Adipocyte (in vitro differentiated cells): ENCODE data around the gene UBE2V1.
"Not testable (repeated sequence)": the region's sequence is repeated elsewhere in the genome, so short reads cannot be mapped to it uniquely, and the experiment has no call there.

Experiments
- DNase-seq: peaks from one replicate; pipeline ENCODE4 v3.0.0-alpha.2; 2015; ENCODE audit warnings: low read depth
- H3K27me3 ChIP-seq: replicated peaks from 2 replicates; pipeline ENCODE4 v1.7.0; 2013; ENCODE audit warnings: mild to moderate bottlenecking, low read length, moderate library complexity; ENCODE audit not compliant: control insufficient read depth, insufficient read depth
- H3K36me3 ChIP-seq: 2 replicates; pipeline ENCODE4 v1.7.0; 2013; ENCODE audit warnings: low read length, mild to moderate bottlenecking, moderate library complexity; ENCODE audit not compliant: control insufficient read depth, insufficient read depth, severe bottlenecking
- H3K4me1 ChIP-seq: 2 replicates; pipeline ENCODE4 v1.7.0; 2013; ENCODE audit warnings: mild to moderate bottlenecking, low read length, moderate library complexity; ENCODE audit not compliant: control insufficient read depth, insufficient read depth
- H3K4me3 ChIP-seq: 2 replicates; pipeline ENCODE4 v1.7.0; 2013; ENCODE audit warnings: mild to moderate bottlenecking, low read length, moderate library complexity
- H3K9ac ChIP-seq: 2 replicates; pipeline ENCODE4 v1.7.0; 2013; ENCODE audit warnings: mild to moderate bottlenecking, low read length, moderate library complexity
- H3K9me3 ChIP-seq: 2 replicates; pipeline ENCODE4 v1.7.0; 2013; ENCODE audit warnings: mild to moderate bottlenecking, low read length, moderate library complexity; ENCODE audit not compliant: control insufficient read depth

Gene UBE2V1

DNA sequence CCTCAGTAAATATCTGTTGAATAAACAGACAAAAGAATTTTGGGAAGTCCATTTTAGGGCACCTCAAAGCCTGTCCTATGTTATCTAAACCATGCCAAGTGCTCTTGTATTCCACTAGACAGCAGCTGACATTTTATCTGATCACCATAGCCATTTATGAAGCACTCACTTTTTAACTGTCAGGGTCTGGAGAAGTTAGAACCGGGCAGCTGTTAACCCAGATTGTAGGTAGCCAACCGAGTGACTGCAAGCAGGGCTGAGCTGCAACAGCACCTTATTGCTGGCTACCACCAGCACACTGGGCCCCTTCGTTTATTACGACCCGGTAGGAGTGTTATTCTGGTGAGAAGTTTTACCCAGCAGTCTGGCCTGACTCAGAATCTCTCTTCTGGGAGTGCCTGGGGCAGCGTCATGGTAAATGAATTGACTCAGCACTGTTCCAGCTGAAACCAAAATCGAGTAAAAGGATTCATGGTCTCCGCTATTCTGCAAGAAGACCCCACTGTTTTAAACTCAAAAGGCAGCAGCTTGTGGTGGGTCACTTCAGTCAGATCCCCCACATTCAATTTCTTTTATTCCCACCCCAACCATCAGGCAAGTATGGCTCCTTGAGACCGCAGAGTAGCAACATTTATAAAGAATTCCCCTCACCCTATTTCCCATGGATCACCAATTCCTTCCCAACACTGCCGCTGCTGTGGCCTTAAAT, 1.7 kb downstream of the UBE2V1 start:
- Histone ChIP-seq H3K9ac (peak overlapping the region; percentile 95), H3K9me3 (no peaks in the 10 kb centered on the region), H3K36me3 (peaks cover 6% of the 10 kb centered on the region), H3K4me3 (peak overlapping the region; percentile 96), H3K27me3 (no peaks in the 10 kb centered on the region), H3K4me1 (peaks cover 62% of the 10 kb centered on the region)
- DNase-seq: peak; percentile 85

DNA sequence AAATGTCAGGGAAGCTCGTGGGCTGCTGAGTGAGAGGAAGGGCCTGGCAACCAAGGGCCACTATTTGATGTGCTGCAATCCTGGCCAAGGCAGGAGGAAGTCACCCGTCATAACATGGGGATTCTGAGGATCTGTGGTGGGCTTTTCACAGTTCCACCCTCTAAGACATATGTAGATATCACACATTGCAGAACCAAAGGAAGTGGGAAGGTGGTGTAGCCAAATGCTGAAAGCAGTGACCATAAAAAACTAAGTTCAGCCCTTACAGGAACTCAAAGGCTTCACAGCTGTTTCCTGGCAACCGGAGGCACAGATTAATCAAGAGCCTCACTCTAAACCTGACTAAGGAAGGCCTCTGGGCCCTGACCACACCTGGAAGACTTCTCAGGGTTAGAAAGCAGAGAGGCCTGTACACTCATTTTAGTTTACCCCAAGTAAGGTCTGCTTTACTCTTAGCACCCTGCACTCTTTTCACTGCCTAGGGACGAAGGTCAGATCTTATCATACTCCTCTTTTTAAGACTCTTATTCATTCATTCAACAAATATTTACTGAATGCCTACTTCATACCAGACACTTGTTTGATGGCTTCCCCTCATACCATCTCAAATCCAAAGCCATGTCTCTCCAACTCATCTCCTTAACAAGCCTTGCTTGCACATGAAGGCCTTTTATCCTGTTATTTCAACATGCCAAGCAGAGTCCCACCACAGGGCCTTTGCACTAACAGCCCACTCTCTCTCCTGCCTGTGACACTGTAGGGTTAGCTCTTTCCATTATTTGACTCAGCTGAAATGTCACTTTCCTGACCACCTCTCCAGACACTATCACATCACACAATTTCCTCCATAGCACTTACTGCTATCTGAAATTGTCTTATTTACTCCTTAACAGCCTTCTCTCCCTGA, 2.6 kb downstream of the UBE2V1 start:
- H3K9ac ChIP-seq: peak overlapping the region; percentile 95
- DNase-seq: peak; percentile 39
- no peaks in the 10 kb centered on the region for H3K9me3 ChIP-seq
- H3K4me1 ChIP-seq: peaks cover 58% of the 10 kb centered on the region
- H3K27me3 ChIP-seq: no peaks in the 10 kb centered on the region
- H3K4me3 ChIP-seq: peak overlapping the region; percentile 96
- H3K36me3 ChIP-seq: peaks cover 6% of the 10 kb centered on the region

DNA sequence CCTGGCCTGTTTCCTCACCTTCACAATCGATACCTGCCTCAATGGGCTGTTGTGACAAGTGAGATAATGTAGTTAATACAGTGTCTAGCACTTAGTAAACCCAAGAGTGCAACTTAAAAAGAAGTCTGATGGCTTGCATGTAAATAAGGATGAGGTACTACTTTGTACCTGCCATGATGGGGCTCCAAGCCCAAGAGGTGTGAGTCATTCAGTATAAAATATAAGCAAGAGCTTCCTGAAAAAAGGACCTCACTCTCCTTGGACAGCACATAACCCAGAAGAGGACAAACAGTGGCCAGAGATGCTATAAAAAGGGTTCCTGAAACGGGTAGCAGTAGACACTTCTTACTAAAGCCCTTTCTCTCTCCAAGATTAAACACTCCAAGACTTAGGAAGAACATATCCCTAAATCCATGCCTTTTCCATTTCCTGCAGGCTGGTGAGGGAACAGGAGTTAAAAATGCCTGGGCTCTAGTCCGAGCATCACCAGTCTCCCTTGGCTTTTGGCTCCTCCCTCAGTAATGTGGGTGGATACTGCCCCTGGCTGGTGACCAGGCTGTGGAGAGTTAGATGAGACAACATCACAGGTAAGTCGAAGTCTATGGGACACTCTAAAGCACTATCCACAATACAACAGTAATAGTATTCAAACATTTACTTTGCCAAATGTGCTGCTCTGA, 4.3 kb downstream of the UBE2V1 start:
- Histone ChIP-seq H3K9me3 (no peaks in the 10 kb centered on the region), H3K4me3 (no peak overlapping the region), H3K9ac (no peak overlapping the region), H3K36me3 (peaks cover 6% of the 10 kb centered on the region), H3K27me3 (no peaks in the 10 kb centered on the region), H3K4me1 (peaks cover 49% of the 10 kb centered on the region)
- DNase-seq: no peak

DNA sequence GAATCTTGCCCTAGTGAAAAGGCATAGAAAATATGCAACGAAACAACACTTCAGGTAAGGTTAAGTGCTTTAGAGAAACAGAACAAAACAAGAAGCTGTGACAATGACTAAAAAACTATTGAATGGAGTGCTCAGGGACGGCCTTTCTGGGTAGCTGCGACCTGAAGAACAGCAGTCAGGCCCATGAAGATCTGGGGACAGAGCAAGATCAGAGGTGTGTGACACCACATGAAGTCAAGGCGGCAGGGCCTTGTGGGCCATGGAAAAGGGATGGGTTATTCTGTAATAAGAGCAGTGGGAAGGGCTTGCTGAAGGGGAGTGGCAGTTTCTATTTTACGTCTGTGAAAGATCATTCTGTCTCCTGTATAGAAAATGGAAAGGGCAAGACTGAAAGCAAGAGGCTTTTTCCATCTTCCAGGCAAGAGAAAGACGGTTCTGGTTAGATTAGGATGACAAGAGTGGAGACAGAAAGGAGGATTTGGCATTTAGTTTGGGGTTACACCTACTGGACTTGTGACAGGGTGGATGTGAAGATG, 5.1 kb downstream of the UBE2V1 start:
- Histone ChIP-seq H3K4me3 (no peak overlapping the region), H3K9ac (no peak overlapping the region), H3K4me1 (peaks cover 52% of the 10 kb centered on the region), H3K27me3 (no peaks in the 10 kb centered on the region), H3K36me3 (peaks cover 6% of the 10 kb centered on the region), H3K9me3 (no peaks in the 10 kb centered on the region)
- DNase-seq: no peak

DNA sequence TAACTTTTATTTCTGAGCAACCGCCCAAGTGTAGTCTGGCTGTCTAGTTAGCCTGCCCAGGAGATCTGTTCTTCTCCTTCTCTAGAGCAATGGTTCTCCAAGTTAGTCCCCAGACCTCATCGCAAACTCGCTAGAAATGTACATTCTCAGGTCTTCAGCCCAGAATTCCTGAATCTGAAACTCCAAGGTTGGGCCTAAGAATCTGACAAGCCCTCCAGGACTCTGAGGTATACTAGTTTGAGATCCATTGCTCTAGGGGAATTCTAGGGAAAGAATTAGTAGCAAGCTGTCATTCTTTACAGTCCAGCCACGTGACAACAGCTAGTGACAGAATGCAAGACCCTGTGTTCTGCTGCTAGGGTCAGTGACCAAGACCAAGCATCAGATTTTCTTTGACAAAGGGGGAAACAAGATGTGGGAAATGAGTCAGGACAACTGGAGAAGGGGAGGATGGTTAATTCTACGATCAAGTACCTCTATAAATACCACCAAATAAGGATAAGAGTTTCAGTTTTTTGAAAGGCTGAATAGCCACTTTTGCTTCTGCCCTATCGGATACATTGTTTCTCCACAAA, 5.8 kb downstream of the UBE2V1 start:
- DNase-seq: no peak
- Histone ChIP-seq H3K4me3 (no peak overlapping the region), H3K4me1 (peaks cover 52% of the 10 kb centered on the region), H3K27me3 (no peaks in the 10 kb centered on the region), H3K9me3 (no peaks in the 10 kb centered on the region), H3K9ac (no peak overlapping the region), H3K36me3 (peaks cover 6% of the 10 kb centered on the region)

DNA sequence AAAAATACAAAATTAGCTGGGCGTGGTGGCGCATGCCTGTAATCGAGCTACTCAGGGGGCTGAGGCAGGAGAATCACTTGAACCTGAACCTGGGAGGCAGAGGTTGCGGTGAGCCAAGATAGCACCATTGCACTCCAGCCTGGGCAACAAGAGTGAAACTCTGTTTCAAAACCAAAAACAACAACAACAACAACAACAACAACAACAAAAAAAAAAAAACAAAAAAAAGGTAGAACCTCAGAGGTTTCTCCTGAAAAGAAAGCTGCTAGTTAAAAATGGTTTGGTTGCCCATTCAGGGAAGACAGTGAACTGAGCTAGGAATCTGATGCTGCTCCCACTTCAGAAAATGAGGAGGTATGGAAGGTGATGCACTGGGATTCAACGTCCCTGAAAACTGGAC, 6.3 kb downstream of the UBE2V1 start:
- not testable (repeated sequence) for H3K36me3 ChIP-seq, H3K9me3 ChIP-seq, H3K9ac ChIP-seq, H3K27me3 ChIP-seq, DNase-seq, H3K4me3 ChIP-seq
- H3K4me1 ChIP-seq: peaks cover 47% of the 10 kb centered on the region

DNA sequence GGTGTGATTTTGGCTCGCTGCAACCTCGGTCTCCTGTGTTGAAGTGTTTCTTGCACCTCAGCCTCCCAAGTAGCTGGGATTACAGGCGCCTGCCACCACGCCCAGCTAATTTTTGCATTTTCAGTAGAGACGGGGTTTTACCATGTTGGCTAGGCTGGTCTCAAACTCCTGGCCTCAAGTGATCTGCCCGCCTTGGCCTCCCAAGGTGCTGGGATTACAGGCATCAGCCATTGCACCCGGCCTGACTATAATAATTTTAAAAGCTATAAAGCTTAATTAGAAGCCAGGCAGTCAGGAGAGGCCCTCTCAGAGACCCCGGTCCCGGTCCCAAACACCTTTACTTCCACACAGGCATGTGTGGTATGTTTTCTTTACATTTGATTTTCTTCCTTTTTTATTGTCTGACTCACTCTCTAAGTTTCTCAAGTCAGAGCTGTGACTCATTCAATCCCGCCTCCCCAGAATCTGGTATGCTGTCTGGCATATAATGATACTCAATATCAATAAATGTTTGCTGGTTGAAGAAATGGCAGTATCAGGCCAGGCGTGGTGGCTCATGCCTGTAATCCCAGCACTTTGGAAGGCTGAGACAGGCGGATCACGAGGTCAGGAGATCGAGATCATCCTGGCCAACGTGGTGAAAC, 9.4 kb downstream of the UBE2V1 start:
- not testable (repeated sequence) for H3K9me3 ChIP-seq, H3K27me3 ChIP-seq, H3K36me3 ChIP-seq, H3K9ac ChIP-seq, H3K4me3 ChIP-seq
- DNase-seq: peak; percentile 90
- peaks cover 46% of the 10 kb centered on the region for H3K4me1 ChIP-seq

DNA sequence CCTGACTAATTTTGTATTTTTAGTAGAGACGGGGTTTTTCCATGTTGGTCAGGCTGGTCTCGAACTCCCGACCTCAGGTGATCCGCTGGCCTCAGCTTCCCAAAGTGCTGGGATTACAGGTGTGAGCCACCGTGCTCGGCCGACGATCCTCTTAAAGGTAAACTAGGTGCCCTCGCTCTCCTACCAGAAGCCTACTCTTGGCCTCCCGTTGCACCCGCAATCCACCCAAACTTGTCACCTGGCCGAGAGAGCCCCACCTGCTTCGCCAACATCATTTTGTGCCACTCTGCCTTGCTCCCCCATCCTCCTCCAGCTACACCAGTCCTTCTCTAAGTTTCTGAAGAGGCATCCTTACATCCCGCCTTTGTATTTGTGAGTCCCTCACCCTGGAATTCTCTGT, 10.4 kb downstream of the UBE2V1 start:
- H3K9me3 ChIP-seq, H3K4me3 ChIP-seq, H3K9ac ChIP-seq, H3K27me3 ChIP-seq, DNase-seq: not testable (repeated sequence)
- peaks cover 11% of the 10 kb centered on the region for H3K36me3 ChIP-seq
- peaks cover 43% of the 10 kb centered on the region for H3K4me1 ChIP-seq

DNA sequence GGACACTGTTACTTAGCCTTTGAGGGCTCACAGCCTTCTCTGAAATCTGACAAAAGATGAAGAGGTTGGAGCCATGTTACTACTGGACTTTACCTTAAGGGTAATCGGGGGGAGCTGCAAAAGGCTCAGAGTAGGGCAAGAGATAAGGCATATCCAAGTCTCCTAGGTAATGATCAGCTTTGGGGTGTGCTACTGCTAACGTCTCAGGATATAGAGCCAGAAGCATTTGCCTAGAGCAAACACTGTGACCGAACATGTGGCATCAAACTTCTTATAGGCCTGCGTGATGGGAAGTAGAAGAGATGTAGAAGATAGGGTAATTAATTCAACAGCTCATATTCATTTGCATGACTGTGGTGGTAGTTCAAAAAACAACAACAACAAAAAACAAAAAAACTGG, 11.1 kb downstream of the UBE2V1 start:
- Histone ChIP-seq H3K4me1 (peaks cover 41% of the 10 kb centered on the region), H3K4me3 (no peak overlapping the region), H3K36me3 (peaks cover 9% of the 10 kb centered on the region), H3K9me3 (no peaks in the 10 kb centered on the region), H3K27me3 (no peaks in the 10 kb centered on the region), H3K9ac (no peak overlapping the region)
- DNase-seq: no peak

DNA sequence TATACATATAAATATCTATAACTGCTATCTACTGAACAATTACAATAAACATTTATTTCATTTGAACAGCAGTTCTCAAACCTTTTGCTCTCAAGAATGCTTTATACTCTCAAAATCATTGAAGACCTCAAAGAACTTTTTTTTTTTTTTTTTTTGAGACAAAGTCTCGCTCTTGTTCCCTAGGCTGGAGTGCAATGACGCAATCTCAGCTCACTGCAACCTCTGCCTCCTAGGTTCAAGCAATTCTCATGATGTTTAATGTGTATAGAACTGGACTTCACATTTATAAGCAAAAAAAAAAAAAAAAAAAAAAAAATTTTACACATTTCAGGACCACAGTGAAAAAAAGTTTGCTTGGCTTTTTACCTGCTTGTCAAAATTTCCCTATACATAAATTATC, 11.7 kb downstream of the UBE2V1 start:
- H3K36me3 ChIP-seq: peaks cover 15% of the 10 kb centered on the region
- H3K4me1 ChIP-seq: peaks cover 41% of the 10 kb centered on the region
- H3K4me3 ChIP-seq: no peak overlapping the region
- no peak for DNase-seq
- H3K9ac ChIP-seq: no peak overlapping the region
- no peaks in the 10 kb centered on the region for H3K9me3 ChIP-seq
- no peaks in the 10 kb centered on the region for H3K27me3 ChIP-seq
